GM12878 (cell line): ENCODE measurements around the gene FAM185A.
"Not testable (repeated sequence)": the region's sequence is repeated elsewhere in the genome, so short reads cannot be mapped to it uniquely, and the experiment has no call there.

ENCODE experiments used
- ASH2L ChIP-seq: fragments of 300-600, 200-600 bp; sonication (generic); IDR thresholded peaks from 2 replicates; pipeline ENCODE4 v1.6.1; 2017; ENCODE audit warnings: low read depth, mild to moderate bottlenecking, borderline replicate concordance
- BCL11A ChIP-seq: IDR thresholded peaks from 2 replicates; pipeline ENCODE4 v1.6.1; 2011; ENCODE audit warnings: low read depth, low read length
- BRCA1 ChIP-seq: IDR thresholded peaks from 2 replicates; pipeline ENCODE4 v1.6.1; 2011; ENCODE audit warnings: low read depth, low read length, improper control_type of control experiment
- CEBPB ChIP-seq, 2 experiments: fragments of 150-350 bp in 1 of 2; IDR thresholded peaks; 2 replicates each; pipeline ENCODE4 v1.6.1; 2012 to 2014; ENCODE audit warnings: low read depth in 2 of 2, low read length in 2 of 2, borderline replicate concordance in 1 of 2, inconsistent platforms in 1 of 2
- NFYA ChIP-seq: IDR thresholded peaks from 2 replicates; pipeline ENCODE4 v1.6.1; 2011; ENCODE audit warnings: low read depth, mild to moderate bottlenecking, low read length, improper control_type of control experiment, borderline replicate concordance
- PML ChIP-seq: IDR thresholded peaks from 2 replicates; pipeline ENCODE4 v1.6.1; 2012; ENCODE audit warnings: low read length, inconsistent platforms
- POLR2AphosphoS5 ChIP-seq: IDR thresholded peaks from 2 replicates; pipeline ENCODE4 v1.6.1; 2011; ENCODE audit warnings: mild to moderate bottlenecking, low read length, inconsistent platforms
- SMC3 ChIP-seq: IDR thresholded peaks from 2 replicates; pipeline ENCODE4 v1.6.1; 2011; ENCODE audit warnings: low read length, improper control_type of control experiment, borderline replicate concordance
- SREBF2 ChIP-seq: IDR thresholded peaks from 2 replicates; pipeline ENCODE4 v1.6.1; 2012; ENCODE audit warnings: mild to moderate bottlenecking, low read length
- ZBTB33 ChIP-seq: fragments of 450-650 bp; IDR thresholded peaks from 2 replicates; pipeline ENCODE4 v1.6.1; 2017; ENCODE audit warnings: mild to moderate bottlenecking
- TF ChIP-seq, protein P1 (sequence below), 3 experiments: IDR thresholded peaks in 2 of 3; conservative IDR thresholded peaks in 1 of 3; 2 replicates each; pipeline ENCODE4 v1.5.1; 2011; ENCODE audit warnings: low read depth in 3 of 3, low read length in 3 of 3, mild to moderate bottlenecking in 3 of 3, control low read depth in 2 of 3, moderate library complexity in 2 of 3, inconsistent platforms in 1 of 3, mixed read lengths in 1 of 3; ENCODE audit not compliant: control insufficient read depth in 2 of 3, insufficient read depth in 1 of 3; ENCODE audit errors: extremely low read depth in 1 of 3
- TF ChIP-seq, protein P2 (sequence below): fragments of 450-650 bp; conservative IDR thresholded peaks from 2 replicates; pipeline ENCODE4 v1.6.1; 2017; ENCODE audit warnings: mild to moderate bottlenecking, moderate library complexity
- TF ChIP-seq, protein P3 (sequence below): fragments of 450-650 bp; IDR thresholded peaks from 2 replicates; pipeline ENCODE4 v1.6.1; 2016; ENCODE audit warnings: mild to moderate bottlenecking
- TF ChIP-seq, protein P4 (sequence below): IDR thresholded peaks from 2 replicates; pipeline ENCODE4 v1.6.1; 2011; ENCODE audit warnings: low read depth, mild to moderate bottlenecking, low read length, moderate library complexity, borderline replicate concordance; ENCODE audit errors: extremely low read depth

GRCh38 chr7:102713691-102714080 is 35.1 kb upstream of the FAM185A start:
- TF ChIP-seq, protein P1, sequence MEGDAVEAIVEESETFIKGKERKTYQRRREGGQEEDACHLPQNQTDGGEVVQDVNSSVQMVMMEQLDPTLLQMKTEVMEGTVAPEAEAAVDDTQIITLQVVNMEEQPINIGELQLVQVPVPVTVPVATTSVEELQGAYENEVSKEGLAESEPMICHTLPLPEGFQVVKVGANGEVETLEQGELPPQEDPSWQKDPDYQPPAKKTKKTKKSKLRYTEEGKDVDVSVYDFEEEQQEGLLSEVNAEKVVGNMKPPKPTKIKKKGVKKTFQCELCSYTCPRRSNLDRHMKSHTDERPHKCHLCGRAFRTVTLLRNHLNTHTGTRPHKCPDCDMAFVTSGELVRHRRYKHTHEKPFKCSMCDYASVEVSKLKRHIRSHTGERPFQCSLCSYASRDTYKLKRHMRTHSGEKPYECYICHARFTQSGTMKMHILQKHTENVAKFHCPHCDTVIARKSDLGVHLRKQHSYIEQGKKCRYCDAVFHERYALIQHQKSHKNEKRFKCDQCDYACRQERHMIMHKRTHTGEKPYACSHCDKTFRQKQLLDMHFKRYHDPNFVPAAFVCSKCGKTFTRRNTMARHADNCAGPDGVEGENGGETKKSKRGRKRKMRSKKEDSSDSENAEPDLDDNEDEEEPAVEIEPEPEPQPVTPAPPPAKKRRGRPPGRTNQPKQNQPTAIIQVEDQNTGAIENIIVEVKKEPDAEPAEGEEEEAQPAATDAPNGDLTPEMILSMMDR (IDR thresholded peaks at IDR 0.05 in 2 of 3, conservative IDR thresholded peaks at IDR 0.05 in 1 of 3; ENCODE audit: control insufficient read depth in 2 of 3, extremely low read depth in 1 of 3, insufficient read depth in 1 of 3, low read depth in 3 of 3, low read length in 3 of 3): not testable (repeated sequence)
- not testable (repeated sequence) for TF ChIP-seq SMC3; ASH2L; BRCA1; CEBPB (IDR thresholded peaks at IDR 0.05; ENCODE audit: borderline replicate concordance in 1 of 2, low read depth in 2 of 2, low read length in 2 of 2); NFYA; PML; POLR2AphosphoS5; BCL11A; ZBTB33; SREBF2
- TF ChIP-seq, protein P2, sequence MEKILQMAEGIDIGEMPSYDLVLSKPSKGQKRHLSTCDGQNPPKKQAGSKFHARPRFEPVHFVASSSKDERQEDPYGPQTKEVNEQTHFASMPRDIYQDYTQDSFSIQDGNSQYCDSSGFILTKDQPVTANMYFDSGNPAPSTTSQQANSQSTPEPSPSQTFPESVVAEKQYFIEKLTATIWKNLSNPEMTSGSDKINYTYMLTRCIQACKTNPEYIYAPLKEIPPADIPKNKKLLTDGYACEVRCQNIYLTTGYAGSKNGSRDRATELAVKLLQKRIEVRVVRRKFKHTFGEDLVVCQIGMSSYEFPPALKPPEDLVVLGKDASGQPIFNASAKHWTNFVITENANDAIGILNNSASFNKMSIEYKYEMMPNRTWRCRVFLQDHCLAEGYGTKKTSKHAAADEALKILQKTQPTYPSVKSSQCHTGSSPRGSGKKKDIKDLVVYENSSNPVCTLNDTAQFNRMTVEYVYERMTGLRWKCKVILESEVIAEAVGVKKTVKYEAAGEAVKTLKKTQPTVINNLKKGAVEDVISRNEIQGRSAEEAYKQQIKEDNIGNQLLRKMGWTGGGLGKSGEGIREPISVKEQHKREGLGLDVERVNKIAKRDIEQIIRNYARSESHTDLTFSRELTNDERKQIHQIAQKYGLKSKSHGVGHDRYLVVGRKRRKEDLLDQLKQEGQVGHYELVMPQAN: not testable (repeated sequence)
- TF ChIP-seq, protein P3, sequence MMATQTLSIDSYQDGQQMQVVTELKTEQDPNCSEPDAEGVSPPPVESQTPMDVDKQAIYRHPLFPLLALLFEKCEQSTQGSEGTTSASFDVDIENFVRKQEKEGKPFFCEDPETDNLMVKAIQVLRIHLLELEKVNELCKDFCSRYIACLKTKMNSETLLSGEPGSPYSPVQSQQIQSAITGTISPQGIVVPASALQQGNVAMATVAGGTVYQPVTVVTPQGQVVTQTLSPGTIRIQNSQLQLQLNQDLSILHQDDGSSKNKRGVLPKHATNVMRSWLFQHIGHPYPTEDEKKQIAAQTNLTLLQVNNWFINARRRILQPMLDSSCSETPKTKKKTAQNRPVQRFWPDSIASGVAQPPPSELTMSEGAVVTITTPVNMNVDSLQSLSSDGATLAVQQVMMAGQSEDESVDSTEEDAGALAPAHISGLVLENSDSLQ: not testable (repeated sequence)
- TF ChIP-seq, protein P4, sequence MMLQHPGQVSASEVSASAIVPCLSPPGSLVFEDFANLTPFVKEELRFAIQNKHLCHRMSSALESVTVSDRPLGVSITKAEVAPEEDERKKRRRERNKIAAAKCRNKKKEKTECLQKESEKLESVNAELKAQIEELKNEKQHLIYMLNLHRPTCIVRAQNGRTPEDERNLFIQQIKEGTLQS: not testable (repeated sequence)
